ENCODE results near the gene KRTCAP2.
A peak's percentile ranks its signal among the peaks of the same experiment; 100 is the strongest.
"Not testable (repeated sequence)": the region's sequence is repeated elsewhere in the genome, so short reads cannot be mapped to it uniquely, and the experiment has no call there.

KRTCAP2 gene

DNA sequence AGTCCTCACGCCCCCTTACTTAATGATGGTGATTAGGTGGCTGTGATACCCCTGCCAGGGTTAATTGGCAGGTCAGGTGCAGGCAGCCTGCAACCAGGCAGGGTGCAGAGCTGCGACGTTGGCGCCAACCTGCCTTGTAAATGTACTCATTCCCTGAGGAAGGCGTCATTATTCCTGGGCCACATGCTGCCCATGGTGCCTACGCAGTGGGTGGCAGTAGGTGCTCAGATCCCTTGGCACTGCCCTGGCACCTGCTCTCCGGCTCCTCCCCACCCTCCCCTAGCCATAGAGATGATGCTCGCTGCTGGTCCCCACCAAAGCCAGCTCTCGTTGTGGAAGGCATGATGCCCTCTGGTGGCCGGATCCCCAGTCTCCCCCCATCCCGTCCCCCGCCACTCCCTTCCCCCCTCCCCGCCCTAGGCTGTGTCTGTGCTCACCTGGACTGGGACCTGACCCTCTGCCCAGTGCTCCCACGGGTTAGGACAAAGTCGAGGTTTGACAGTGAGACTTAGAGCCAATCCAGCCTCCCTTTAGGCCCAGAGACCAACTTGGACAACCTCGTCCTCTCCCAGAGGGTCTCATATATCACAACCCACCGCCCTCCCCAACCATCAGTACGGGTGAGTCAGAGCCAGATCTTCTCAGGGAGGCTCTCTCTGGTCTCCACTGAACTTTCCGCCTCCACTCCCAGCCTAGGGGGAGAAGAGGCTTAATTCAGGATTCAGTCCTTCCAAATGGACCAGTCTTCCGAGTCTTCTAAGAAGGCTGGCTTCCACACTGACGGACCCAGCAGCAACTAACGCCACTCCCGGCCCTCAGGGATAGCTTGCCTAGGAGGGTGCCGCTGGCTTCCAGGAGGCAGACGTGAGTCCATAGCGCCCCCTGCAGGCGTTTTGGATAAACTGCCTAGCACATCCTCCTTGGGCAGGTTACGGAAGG lies 5.7 kb downstream of the KRTCAP2 start:
- DNase-seq, result peak; percentile 83

- no peak for DNase-seq
Observed at GRCh38 chr1:155166471-155167165, 6.5 kb downstream of the KRTCAP2 start.

DNA sequence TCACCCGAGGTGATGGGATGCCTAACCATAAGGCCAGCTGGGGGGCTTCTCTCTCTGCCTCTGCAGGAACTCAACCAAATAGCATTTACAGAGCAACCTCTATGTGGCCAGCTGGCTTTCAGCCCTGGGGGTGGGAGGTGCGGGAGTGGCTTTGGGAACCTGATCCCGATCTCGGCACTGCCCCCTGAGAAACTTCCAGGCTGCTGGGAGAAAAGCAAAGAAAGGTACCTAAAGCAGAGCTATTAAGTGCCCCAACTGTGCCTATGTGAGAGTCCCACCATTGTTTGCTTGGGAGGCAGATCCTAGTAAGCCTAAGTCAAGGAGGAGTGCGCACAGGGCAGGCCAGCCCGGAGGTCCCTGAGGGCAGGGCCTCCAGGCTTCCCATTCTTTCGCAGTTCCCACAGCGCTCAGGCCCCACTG lies 7.0 kb downstream of the KRTCAP2 start:
- DNase-seq, result no peak

DNA sequence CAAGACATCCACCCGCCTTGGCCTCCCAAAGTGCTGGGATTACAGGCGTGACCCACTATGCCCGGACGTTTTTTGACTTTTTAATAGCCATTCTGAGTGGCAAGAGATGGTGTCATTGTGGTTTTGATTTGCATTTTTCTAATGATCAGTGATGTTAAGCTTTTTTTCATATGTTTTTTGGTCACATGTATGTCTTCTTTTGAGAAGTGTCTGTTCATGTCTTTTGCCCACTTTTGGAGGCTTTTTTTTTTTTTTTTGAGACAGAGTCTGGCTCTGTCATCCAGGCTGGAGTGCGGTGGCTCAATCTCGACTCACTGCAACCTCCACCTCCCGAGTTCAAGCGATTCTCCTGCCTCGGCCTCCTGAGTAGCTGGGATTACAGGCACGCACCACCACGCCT lies 8.5 kb downstream of the KRTCAP2 start:
- DNase-seq, result not testable (repeated sequence)

- not testable (repeated sequence) for DNase-seq
Observed at GRCh38 chr1:155163785-155164184, 9.3 kb downstream of the KRTCAP2 start.

DNA sequence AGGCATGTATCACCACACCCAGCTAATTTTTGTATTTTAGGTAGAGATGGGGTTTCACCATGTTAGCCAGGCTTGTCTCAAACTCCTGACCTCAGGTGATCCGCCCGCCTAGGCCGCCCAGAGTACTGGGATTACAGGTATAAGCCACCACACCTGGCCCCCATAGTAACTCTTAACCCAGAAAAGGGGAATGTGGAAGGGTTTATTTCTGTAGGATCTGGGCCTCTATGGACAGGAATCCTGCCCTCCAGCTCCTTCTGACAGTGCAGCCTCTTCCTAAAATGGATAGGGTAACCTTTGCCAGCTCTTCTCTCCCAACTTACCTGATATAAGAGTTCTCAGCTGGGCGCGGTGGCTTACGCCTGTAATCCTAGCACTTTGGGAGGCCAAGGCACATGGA lies 10.5 kb downstream of the KRTCAP2 start:
- not testable (repeated sequence) for DNase-seq

DNA sequence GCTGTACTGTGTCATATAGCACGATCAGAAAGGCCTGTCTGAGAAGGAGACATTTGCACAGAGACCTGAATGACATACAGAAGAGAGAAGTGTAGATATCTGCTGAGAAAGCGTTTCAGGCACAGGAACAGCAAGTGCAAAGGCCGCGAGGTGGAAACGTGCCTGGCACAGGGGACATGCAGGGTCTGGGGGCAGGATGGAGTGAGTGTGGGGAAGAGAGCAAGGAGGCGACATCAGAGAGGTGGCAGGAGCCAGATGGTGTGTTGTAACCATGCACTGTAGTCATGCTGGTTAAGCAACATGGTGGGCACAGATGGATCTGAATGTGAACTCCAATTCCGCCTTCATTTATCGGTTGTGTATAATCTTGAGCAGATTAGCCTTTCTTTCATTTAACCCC lies 13.0 kb downstream of the KRTCAP2 start:
- no peak for DNase-seq

DNA sequence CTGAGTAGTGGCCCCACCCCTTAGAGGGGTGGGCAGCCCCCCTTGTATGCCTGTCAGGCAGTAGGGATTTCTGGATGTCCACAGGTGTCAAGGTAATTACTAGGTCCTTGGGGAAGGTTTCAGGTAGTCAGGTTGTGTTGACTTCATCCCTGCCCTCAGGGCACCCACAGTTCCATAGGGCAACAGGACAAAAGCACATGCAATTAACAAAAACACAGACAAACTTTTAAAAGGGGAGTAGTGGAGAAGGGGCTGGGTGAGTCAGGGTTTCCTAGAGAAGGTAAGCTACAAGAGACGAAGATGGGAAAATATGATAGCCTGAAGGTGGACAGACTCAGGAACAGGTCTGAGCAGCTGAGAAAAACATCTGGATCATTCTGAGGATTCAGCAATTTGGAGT lies 14.1 kb downstream of the KRTCAP2 start:
- DNase-seq, result no peak

DNA sequence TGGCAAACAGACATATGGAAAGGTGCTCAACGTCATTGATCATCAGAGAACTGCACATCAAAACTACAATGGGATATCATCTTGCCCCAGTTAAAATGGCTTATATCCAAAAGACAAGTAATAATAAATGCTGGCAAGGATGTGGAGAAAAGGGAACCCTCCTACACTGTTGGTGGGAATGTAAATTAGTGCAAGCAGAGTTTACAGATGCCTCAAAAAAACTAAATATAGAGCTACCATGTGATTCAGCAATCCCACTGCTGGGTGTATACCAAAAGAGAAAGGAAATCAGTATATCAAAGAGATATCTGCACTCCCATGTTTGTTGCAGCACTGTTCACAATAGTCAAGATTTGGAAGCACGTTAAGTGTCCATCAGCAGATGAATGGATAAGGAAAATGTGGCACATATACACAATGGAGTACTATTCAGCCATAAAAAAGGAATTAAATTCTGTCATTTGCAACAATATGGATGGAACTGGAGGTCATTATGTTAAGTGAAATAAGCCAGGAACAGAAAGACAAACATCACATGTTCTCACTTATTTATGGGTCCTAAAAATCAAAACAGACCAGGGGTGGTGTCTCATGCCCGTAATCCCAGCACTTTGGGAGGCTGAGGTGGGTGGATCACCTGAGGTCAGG lies 17.0 kb downstream of the KRTCAP2 start:
- DNase-seq, result not testable (repeated sequence)

DNA sequence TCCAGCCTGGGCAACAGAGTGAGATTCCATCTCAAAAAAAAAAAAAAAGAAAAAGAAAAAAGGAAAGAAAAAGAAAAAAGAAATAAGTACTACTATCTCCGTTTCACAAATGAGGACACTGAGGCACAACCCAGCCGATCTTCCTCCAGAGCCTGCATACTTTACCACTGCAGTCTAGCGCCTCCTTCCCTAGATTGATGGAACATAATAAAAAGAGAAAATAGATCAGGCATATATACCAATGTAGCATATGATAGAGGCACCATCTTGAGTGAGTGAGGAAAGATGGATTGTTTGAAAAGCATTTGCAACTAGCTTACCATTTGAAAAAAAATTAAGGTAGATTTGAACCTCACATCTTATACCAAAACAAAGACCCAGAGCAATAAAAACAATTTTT lies 27.6 kb downstream of the KRTCAP2 start:
- DNase-seq, result no peak

DNA sequence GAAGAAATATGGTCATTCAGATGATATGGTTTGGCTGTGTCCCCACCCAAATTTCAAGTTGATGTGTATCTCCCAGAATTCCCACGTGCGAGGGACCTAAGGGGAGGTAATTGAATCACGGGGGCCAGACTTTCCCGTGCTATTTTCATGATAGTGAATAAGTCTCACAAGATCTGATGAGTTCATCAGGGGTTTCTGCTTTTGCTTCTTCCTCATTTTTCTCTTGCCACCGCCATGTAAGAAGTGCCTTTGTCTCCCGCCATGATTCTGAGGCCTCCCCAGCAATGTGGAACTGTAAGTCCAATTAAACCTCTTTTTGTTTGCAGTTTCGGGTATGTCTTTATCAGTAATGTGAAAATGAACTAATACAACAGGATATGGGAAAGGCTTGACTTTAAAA lies 31.4 kb downstream of the KRTCAP2 start:
- DNase-seq, result no peak

DNA sequence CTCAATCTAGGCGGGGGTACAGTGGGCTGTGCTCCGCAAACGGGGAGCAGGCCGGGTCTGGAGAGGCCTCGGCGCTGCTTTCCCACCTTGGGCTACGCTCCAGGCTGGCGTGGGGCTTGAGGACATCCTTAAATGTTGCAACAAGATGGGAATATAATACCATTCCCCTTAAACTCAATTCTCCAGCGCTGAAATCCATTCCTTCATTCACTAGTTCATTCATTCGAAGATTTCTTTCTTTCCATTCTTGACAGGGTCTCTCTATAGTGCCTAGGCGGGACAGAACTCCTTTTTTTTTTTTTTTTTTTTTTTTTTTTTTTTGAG lies 32.5 kb downstream of the KRTCAP2 start:
- no peak for DNase-seq

GRCh38 chr1:155139895-155140629 lies 33.0 kb downstream of the KRTCAP2 start, which contains the start of gene DPM3:
DPM3 (minus strand) TSS chr1:155140531; CDS start chr1:155140240, 291 bp downstream.
- DNase-seq, result peak; percentile 90

GRCh38 chr1:155137154-155137949 lies 35.8 kb downstream of the KRTCAP2 start:
- no peak for DNase-seq

DNA sequence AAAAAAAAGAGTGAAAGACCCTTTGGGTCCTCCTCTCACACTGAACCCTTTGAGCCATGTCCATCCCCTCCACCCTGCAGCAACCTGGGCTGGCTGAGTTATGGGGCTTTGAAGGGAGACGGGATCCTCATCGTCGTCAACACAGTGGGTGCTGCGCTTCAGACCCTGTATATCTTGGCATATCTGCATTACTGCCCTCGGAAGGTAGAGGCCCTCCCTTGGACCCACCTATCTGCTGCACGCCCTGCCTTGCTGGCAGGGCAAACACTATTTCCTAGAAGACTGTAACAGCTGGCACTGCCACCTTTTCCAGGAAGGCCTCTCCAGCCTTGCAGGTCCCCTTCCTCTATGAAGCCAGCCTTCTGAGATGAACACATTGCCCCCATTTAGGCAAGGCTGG lies 36.4 kb downstream of the KRTCAP2 start:
- DNase-seq, result no peak

DNA sequence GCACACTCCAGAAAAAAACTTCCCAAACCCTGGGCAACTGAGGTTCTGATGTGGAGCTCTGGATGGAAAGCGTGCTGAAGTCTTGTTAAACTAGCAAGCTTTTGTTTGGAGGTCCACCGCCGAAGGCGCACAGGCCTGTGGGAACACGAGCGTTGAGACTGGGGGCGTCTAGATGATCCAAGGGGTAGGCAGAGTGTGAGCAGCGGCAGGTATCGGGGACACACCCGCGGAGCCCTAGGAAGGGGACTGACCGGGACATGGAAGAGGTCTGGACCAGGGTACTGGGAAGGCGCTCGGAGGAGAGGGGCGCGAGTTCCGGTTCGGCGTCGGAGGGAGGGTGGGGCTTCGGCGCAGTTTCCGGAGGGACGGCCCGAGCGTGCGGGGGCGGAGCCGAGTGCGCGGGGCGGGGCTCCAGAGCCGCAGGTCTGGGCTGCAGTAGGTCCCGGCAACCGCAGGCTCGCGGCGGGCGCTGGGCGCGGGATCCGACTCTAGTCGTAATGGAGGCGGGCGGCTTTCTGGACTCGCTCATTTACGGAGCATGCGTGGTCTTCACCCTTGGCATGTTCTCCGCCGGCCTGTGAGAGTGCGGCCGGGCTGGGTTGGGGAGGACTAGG lies 37.6 kb downstream of the KRTCAP2 start, which contains the start of gene SLC50A1:
SLC50A1 (plus strand) TSS at position 438 of the 614 bp plus-strand sequence; CDS start at position 498, 60 bp downstream.
- DNase-seq, result peak; percentile 87

DNA sequence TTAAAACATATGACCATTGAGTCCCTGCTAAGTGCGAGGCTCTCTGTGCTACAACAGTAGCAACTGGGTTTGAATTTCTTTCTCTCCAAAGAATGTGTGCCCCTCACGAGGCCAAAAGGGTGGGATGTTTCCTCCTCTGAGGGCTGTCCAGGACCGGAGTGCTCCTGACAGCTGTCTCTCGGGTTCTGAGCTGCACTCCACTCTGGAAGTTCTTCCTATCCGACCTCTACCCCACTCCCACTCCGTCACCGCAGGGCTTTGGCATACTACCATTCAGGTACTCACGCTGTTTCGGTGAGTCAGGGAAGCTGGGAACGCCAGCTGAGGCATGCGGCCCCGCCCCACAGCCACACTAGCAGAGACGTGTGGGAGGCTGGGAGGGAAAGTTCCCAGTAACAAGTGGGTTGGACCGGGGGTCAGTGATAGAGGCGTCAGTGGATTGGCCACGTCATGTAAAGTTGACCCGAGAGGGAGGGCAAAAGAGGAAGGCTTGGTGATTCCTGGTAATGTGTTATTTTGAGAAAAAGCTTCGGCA lies 38.2 kb downstream of the KRTCAP2 start:
- peak; percentile 20 for DNase-seq

- DNase-seq, result no peak
Observed at GRCh38 chr1:155134322-155134721, 38.8 kb downstream of the KRTCAP2 start.

DNA sequence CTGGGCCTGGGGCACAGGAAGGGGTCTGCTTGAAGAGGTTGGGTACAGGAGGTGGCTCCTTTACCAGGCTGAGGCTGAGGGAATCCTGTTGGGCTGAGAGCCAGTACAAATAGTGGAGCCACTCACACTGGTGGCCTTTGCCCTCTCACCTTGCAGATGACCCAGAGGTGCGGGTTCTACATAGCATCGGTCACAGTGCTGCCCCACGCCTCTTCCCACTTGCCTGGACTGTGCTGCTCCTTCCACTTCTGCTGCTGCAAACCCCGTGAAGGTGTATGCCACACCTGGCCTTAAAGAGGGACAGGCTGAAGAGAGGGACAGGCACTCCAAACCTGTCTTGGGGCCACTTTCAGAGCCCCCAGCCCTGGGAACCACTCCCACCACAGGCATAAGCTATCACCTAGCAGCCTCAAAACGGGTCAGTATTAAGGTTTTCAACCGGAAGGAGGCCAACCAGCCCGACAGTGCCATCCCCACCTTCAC lies 39.3 kb downstream of the KRTCAP2 start:
- DNase-seq, result no peak

DNA sequence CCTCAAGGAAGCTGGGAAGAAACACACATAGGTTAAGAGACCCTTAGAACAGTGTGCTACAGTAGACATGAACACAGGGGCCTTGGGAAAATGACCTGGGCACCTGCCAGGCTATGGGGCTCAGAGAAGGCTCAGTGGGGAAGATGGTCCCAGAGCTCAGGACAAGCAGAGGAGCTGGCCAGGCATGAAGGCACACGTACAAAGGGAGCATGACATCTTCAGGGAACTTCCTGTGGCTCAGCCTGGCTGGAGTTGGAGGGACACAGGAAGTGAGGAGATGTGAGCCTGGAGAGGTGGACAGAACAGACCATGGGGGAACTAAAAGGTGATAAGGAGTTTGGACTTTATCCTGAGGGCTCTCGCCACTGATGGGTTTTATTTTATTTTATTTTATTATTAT lies 41.2 kb downstream of the KRTCAP2 start:
- no peak for DNase-seq

- DNase-seq, result no peak
Observed at GRCh38 chr1:155131285-155131684, 41.8 kb downstream of the KRTCAP2 start.

All from effector CD4-positive, alpha-beta T cell (primary cell).